ENCODE data around the gene FBN1.
A peak's percentile ranks its signal among the peaks of the same experiment; 100 is the strongest.

The FBN1 gene

DNA sequence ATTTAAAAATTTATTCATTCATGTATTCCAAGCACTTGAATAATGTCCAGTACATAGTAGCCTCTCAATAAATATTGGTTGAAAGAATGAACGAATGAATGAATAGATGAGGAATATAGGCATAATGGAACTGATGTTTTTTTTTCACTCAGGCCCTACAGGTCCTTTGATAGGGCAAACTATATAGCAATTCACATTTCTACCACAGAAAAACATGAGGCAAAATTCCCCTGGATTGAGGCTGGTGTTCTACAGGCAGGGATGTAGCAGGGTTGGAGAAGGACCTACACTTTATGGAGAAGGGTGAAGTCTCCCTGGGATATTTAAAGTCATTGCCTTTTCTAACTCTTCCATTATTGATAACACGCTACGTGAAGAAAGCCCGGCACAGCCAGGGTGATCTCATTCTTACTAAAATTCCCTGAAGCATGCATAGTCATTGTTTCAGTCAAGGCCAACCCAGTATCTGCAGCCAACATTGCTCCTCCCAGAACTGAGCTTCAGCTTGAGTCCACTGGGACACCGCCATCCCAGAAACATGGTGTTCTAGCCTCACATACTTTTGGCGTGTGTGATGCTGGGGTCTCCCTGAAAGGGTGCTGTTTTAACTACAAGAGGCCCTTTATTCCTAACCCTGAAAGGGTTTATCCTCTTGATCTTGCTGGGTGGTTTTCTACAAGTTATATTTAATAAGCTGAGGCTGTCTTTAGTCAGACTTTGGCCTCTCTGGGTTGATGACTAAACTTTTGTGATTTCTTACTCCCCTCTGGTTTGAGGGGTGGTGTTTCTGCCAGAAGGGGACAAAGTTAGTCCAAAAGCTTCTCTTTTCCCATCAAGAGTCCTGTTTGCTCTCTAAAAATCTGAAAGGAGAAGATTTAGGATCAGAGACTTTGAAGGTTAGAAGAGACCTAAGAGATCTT lies 25.9 kb upstream of the FBN1 start:
- no peaks in the 10 kb centered on the region for H3K36me3 Mint-ChIP-seq (ENCODE audit: low read depth)
- H3K4me3 Mint-ChIP-seq, result no peak overlapping the region
- H3K27ac Mint-ChIP-seq, result no peak overlapping the region
- H3K27me3 Mint-ChIP-seq (ENCODE audit: low read depth), result peaks cover 3% of the 10 kb centered on the region
- no peaks in the 10 kb centered on the region for H3K4me1 Mint-ChIP-seq (ENCODE audit: low read depth)
- no peak for DNase-seq (ENCODE audit: low spot score)
- H3K9me3 Mint-ChIP-seq, result no peaks in the 10 kb centered on the region

DNA sequence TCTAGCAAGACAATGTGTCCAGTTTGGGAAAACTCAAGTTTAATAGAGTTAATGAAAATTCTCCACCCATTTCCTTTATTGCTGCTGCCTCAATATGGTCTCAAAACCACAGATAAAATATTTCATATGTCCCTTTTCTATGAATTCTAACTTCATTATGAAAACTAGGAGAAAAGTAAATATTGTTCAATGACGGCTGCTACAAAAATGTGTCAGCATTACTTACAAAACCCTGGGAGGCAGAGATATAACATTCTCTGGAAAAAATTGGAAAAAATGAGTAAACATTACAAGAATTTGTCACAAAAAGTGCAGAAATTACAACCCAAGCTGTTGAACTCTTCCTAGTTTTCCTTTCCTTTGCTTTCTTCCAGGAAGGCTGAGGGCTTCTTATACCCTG lies 22.2 kb upstream of the FBN1 start:
- H3K9me3 Mint-ChIP-seq, result no peaks in the 10 kb centered on the region
- H3K36me3 Mint-ChIP-seq (ENCODE audit: low read depth), result no peaks in the 10 kb centered on the region
- DNase-seq (ENCODE audit: low spot score), result no peak
- H3K4me1 Mint-ChIP-seq (ENCODE audit: low read depth), result no peaks in the 10 kb centered on the region
- H3K4me3 Mint-ChIP-seq, result no peak overlapping the region
- H3K27me3 Mint-ChIP-seq (ENCODE audit: low read depth), result peaks cover 3% of the 10 kb centered on the region
- H3K27ac Mint-ChIP-seq, result no peak overlapping the region

DNA sequence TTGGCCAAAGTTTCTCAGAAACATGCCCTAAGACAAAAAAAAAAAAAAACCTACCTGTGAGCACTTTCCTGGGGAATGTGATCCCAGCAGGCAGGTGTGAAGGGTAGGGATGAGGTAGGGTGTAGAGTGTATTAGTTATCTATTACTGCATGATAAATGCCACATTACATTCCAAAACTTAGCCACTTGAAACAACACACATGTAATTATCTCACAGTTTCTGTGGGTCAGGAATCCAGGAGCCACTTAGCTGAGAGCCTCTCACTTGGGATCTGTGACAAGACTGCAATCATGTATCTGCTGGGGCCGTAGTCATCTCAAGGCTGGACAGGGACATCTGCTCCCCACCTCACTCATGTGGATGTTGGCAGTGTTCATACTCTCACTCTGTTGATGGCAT lies 18.9 kb upstream of the FBN1 start:
- DNase-seq (ENCODE audit: low spot score), result no peak
- Mint-ChIP-seq H3K36me3 (ENCODE audit: low read depth) (no peaks in the 10 kb centered on the region), H3K4me3 (no peak overlapping the region), H3K4me1 (ENCODE audit: low read depth) (no peaks in the 10 kb centered on the region), H3K27ac (no peak overlapping the region), H3K9me3 (no peaks in the 10 kb centered on the region), H3K27me3 (ENCODE audit: low read depth) (peaks cover 8% of the 10 kb centered on the region)

DNA sequence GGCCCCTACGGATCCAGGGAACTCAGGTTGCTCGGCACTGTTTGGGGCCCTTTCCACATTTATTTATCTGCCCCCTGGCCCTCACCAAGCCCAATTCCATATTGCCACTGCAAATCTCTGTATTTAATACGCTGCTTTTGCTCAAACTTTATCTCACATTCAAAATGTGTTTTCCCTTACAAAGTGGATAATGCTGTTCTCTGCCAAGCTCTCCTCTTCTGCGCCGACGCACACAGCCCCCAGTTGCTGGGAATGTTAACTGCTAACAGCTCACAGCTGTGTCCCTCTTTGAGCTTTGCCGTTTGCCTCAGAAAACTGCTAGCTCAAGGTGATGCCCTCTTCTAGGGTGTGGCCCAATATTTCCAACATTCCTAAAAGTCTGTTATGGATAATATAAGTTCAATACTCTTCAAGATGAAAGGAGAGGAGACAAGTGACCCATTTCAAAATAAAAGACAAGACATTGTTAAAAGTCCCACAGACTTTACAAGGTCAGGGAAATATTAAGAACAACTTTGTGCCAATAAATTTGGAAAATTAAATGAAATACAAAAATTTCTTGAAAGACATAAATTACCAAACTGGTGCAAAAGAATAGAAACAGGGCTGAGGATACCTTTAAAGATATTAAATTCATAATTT lies 12.6 kb upstream of the FBN1 start:
- no peak for DNase-seq (ENCODE audit: low spot score)
- no peaks in the 10 kb centered on the region for H3K36me3 Mint-ChIP-seq (ENCODE audit: low read depth)
- no peak overlapping the region for H3K4me3 Mint-ChIP-seq
- peaks cover 16% of the 10 kb centered on the region for H3K27me3 Mint-ChIP-seq (ENCODE audit: low read depth)
- H3K27ac Mint-ChIP-seq, result no peak overlapping the region
- no peaks in the 10 kb centered on the region for H3K4me1 Mint-ChIP-seq (ENCODE audit: low read depth)
- H3K9me3 Mint-ChIP-seq, result no peaks in the 10 kb centered on the region

DNA sequence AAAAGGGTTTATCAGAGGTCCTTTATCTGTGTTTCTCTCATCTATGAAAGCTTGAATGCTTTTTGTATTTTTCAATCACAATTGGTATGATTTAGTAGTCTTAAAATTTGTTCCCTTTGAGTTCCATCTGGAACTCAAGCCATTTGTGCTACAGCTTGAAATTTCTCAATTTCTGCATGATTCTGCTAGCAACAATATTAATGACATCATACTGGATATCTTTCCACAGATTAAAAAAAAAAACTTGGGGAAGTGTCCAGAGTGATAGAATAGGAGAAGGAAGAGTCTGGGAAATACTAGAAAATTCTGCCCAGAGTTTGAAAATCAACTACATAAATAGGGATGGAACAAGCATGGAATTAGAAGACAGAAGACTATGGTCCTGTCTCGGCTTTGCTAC lies 9.3 kb upstream of the FBN1 start:
- H3K27me3 Mint-ChIP-seq (ENCODE audit: low read depth), result peaks cover 13% of the 10 kb centered on the region
- no peak overlapping the region for H3K4me3 Mint-ChIP-seq
- H3K9me3 Mint-ChIP-seq, result no peaks in the 10 kb centered on the region
- H3K27ac Mint-ChIP-seq, result no peak overlapping the region
- H3K36me3 Mint-ChIP-seq (ENCODE audit: low read depth), result no peaks in the 10 kb centered on the region
- DNase-seq (ENCODE audit: low spot score), result no peak
- no peaks in the 10 kb centered on the region for H3K4me1 Mint-ChIP-seq (ENCODE audit: low read depth)

DNA sequence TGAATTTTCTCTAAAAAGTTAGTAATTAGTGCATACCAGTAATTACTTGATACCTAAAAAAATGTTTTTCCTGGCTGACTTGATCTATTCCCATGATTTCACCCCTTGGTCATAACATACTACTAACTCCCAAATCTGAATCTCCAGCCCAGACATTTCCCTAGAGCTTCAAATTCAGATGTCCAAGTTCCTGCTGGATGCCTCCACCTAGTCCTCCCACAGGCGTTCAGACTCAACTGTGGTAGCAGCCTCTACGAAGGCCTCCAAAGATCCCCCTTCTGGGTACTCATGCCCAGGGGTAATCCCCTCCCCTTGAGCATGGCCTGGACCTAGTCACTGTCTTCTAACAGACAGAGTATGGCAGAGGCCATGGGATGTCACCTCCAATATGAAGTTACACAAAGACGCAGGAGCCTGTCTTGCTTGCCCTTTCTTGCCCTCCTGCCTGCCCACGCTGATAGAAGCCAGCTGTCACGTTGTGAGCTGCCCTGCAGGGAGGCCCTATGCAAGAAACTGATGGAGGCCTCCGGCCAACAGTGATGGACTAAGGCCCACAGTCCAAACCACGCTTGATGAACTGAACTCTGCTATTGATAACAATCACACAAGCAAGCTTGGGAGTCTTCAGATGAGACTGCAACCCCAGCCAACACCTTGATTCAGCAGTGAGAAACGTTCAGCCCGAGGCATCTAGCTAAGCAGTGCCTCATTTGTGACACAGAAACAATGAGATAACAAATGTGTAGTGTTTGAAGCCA lies 8.6 kb upstream of the FBN1 start:
- Mint-ChIP-seq H3K27ac (no peak overlapping the region), H3K4me1 (ENCODE audit: low read depth) (no peaks in the 10 kb centered on the region), H3K36me3 (ENCODE audit: low read depth) (no peaks in the 10 kb centered on the region), H3K4me3 (no peak overlapping the region), H3K9me3 (no peaks in the 10 kb centered on the region), H3K27me3 (ENCODE audit: low read depth) (peaks cover 12% of the 10 kb centered on the region)
- no peak for DNase-seq (ENCODE audit: low spot score)

DNA sequence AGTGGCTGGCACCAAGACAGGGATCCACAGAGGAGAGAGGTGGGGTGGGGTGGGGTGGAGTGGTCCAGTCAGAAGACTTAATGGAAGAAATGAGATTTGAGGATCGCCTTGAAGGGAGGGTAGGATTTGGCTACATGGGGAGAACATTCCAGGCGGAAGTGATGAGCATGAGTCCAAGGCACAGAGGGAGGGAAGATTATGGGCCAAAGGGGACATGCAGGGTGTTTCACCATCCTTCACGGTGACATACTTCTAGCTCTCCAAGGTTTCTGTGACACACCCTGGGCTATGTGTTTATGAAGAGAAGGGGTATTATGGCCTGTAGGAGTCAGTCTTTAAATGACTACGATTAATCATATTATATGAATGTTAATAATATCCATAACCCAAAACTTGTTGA lies 7.7 kb upstream of the FBN1 start:
- Mint-ChIP-seq H3K27ac (no peak overlapping the region), H3K27me3 (ENCODE audit: low read depth) (peaks cover 10% of the 10 kb centered on the region), H3K36me3 (ENCODE audit: low read depth) (no peaks in the 10 kb centered on the region), H3K4me3 (no peak overlapping the region), H3K4me1 (ENCODE audit: low read depth) (no peaks in the 10 kb centered on the region), H3K9me3 (no peaks in the 10 kb centered on the region)
- DNase-seq (ENCODE audit: low spot score), result no peak

DNA sequence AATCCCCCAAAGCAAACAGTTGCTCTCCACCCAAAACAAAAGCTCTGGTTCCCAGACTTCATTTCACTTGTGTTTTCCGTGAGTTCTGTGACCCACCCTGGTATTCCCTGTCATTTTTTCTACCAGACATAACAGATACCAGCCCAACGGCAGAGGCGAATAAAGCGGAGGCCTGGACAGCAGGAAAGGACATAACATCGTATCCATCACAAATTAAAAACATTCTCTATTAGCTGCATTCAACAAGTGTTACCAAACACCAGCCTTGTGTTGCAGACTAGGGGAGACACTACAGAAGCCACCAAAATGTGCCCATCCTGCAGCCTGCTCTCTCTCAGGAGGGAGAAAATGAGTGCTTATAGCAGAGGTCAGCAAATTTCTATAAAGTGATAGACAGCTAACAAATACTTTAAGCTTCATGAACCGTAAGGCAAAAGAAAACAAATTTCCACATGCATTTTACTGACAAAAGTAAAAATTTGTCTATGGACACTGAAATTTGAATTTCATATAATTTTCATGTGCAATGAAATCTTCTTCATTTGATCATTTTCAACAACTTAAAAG lies 7.1 kb upstream of the FBN1 start:
- Mint-ChIP-seq H3K4me3 (no peak overlapping the region), H3K36me3 (ENCODE audit: low read depth) (no peaks in the 10 kb centered on the region), H3K27ac (no peak overlapping the region), H3K9me3 (no peaks in the 10 kb centered on the region), H3K4me1 (ENCODE audit: low read depth) (no peaks in the 10 kb centered on the region), H3K27me3 (ENCODE audit: low read depth) (peaks cover 13% of the 10 kb centered on the region)
- no peak for DNase-seq (ENCODE audit: low spot score)

DNA sequence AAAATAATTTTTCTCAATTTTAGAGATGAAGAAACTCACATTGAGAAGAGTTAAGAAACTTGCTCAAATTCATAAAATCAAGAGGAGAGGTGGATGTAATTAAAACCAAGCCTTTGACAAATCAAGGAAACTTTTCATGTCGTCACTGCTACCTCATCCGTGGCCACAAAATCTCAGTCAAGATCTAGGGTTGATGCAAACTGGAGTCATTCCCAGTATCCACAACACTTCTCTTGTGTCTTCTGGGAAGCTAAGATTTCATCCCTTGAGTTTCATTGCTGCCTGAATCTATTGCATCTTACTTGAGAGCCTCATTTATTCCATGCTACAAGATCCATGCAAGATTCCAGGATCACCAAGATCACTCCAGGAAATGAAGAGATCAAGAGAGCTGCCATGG lies 5.4 kb upstream of the FBN1 start:
- no peaks in the 10 kb centered on the region for H3K36me3 Mint-ChIP-seq (ENCODE audit: low read depth)
- no peak overlapping the region for H3K4me3 Mint-ChIP-seq
- H3K9me3 Mint-ChIP-seq, result no peaks in the 10 kb centered on the region
- peaks cover 28% of the 10 kb centered on the region for H3K27me3 Mint-ChIP-seq (ENCODE audit: low read depth)
- no peaks in the 10 kb centered on the region for H3K4me1 Mint-ChIP-seq (ENCODE audit: low read depth)
- H3K27ac Mint-ChIP-seq, result no peak overlapping the region
- DNase-seq (ENCODE audit: low spot score), result no peak

DNA sequence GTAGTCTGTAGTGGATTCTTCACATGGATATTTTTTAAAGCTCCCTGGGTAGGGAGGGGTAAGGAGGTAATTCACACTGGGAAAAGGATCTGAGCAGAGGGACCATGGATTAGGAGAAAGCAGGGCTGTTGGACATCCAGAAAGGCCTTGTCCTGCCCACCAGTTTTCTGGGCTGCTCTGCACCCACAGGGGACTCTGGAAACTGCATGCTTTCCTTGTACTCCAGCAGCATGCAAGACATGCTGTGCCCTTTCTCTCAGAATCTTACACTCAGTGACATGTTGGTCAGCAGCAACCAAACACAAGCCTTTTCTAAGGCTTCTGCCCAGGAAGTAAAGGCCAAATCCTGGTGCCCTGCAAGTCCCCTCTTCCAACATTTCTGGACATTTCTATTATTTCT lies 2.5 kb upstream of the FBN1 start:
- H3K27me3 Mint-ChIP-seq (ENCODE audit: low read depth), result peaks cover 50% of the 10 kb centered on the region
- no peak overlapping the region for H3K4me3 Mint-ChIP-seq
- H3K27ac Mint-ChIP-seq, result no peak overlapping the region

DNA sequence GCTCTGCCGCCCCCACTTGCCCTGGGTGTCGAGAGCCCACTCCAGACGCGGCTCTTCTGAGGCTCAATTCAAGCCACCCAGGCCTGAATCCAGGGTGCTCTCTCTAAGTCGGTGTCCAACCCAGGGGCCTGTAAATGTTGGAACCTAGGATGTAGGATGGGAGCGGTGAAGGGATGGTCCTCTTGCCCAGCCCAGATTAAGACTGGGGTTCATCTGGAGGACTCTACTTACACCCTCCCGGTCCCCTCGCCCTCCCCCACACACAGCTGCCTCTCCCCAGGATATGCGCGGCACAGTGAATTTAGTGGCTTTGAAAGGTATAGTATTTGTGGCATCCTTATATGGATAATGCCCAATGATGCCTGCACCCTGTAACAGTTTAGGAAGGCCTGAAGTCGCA lies 822 bp upstream of the FBN1 start:
- DNase-seq (ENCODE audit: low spot score), result no peak
- H3K4me3 Mint-ChIP-seq, result peak overlapping the region; percentile 54
- no peaks in the 10 kb centered on the region for H3K4me1 Mint-ChIP-seq (ENCODE audit: low read depth)
- peaks cover 60% of the 10 kb centered on the region for H3K27me3 Mint-ChIP-seq (ENCODE audit: low read depth)
- H3K36me3 Mint-ChIP-seq (ENCODE audit: low read depth), result no peaks in the 10 kb centered on the region
- H3K27ac Mint-ChIP-seq, result no peak overlapping the region
- no peaks in the 10 kb centered on the region for H3K9me3 Mint-ChIP-seq

More for the DNA sequence above, 2.5 kb upstream of the FBN1 start:
- H3K36me3 Mint-ChIP-seq (ENCODE audit: low read depth), result no peaks in the 10 kb centered on the region
- no peaks in the 10 kb centered on the region for H3K9me3 Mint-ChIP-seq
- no peaks in the 10 kb centered on the region for H3K4me1 Mint-ChIP-seq (ENCODE audit: low read depth)
- DNase-seq (ENCODE audit: low spot score), result no peak

DNA sequence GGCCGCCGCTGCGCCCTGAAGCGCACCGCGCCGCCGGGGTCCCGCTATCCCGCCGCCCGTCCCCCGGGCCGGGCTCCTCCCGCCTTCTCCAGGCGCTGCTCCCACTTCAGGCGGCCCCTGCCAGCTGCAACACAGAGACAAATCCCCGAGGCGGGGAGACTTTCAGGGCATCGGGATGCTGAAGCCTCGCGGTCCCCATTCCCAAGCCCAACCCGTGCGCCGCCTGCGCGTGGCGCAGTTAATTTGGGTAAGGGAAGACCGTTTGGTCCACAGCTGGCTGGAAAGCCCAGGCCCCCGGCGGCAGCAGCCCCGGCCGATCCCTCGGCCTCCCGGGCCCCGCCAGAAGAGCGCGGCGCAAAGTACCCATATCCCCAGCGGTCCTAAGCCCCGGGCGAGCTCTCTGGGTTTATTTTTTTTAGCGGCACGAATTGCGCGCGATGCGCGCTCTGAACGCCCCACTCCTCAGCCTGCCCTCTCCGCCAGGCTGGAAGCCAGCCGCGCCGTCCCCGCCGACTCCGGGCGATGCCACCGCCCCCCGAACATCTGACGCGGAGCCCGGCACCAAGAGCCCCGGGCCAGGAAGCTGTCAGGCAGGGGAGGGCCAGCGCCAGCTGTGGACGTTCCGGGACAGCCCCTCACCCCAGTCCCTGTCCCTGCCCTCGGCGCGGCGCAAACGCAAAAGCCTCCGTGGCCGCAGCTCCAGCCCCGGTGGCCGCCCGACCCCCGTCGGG lies 517 bp downstream of the FBN1 start:
- DNase-seq (ENCODE audit: low spot score), result peak; percentile 13
- H3K27ac Mint-ChIP-seq, result no peak overlapping the region
- no peaks in the 10 kb centered on the region for H3K36me3 Mint-ChIP-seq (ENCODE audit: low read depth)
- H3K9me3 Mint-ChIP-seq, result no peaks in the 10 kb centered on the region
- no peaks in the 10 kb centered on the region for H3K4me1 Mint-ChIP-seq (ENCODE audit: low read depth)
- H3K27me3 Mint-ChIP-seq (ENCODE audit: low read depth), result peaks cover 62% of the 10 kb centered on the region
- H3K4me3 Mint-ChIP-seq, result peak overlapping the region; percentile 32

DNA sequence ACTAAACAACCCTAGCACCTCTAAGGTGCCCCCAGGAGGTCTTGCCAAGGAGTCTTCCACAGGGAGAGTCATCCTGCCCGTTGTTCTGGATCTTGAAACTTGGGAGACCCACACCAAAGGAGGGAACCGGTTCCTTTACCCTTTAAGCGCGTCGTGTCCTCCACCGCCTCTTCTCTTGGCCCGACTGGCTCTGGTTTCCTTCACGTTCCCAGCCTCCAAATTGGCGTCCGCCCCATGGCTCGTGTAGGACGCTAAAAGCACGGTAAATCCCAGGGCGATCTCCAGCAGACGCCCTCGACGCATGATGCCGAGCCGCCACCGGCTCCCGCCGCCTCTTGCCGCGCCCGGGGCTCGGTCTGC lies 1.1 kb downstream of the FBN1 start:
- H3K9me3 Mint-ChIP-seq, result no peaks in the 10 kb centered on the region

More for the DNA sequence above, 1.1 kb downstream of the FBN1 start:
- no peak overlapping the region for H3K27ac Mint-ChIP-seq
- DNase-seq (ENCODE audit: low spot score), result no peak
- peaks cover 62% of the 10 kb centered on the region for H3K27me3 Mint-ChIP-seq (ENCODE audit: low read depth)
- H3K4me3 Mint-ChIP-seq, result peak overlapping the region; percentile 37
- H3K4me1 Mint-ChIP-seq (ENCODE audit: low read depth), result no peaks in the 10 kb centered on the region
- no peaks in the 10 kb centered on the region for H3K36me3 Mint-ChIP-seq (ENCODE audit: low read depth)
